HG02678 (cell line): Measurements from ENCODE around the gene POC5.

Experiments
- ATAC-seq: cut with Tn5 transposase; IDR thresholded peaks from one replicate; pipeline ENCODE4 v1.9.1; 2021; ENCODE audit warnings: mild to moderate bottlenecking, moderate library complexity; ENCODE audit not compliant: unreplicated experiment

POC5 gene

GRCh38 chr5:75660678-75661465 lies 56.4 kb downstream of the POC5 start:
- no peak for ATAC-seq

GRCh38 chr5:75659791-75660450 lies 57.3 kb downstream of the POC5 start:
- no peak for ATAC-seq

GRCh38 chr5:75656311-75657003 lies 60.8 kb downstream of the POC5 start:
- no peak for ATAC-seq

GRCh38 chr5:75654693-75655295 lies 62.4 kb downstream of the POC5 start:
- ATAC-seq, result no peak

GRCh38 chr5:75653521-75653920 lies 63.7 kb downstream of the POC5 start:
- ATAC-seq, result no peak

- ATAC-seq, result no peak
Observed at GRCh38 chr5:75651575-75652238, 65.5 kb downstream of the POC5 start.

GRCh38 chr5:75648712-75649111 lies 68.5 kb downstream of the POC5 start:
- no peak for ATAC-seq

- ATAC-seq, result no peak
Observed at GRCh38 chr5:75640826-75641225, 76.4 kb downstream of the POC5 start.

- ATAC-seq, result no peak
Observed at GRCh38 chr5:75640395-75640794, 76.8 kb downstream of the POC5 start.

- no peak for ATAC-seq
Observed at GRCh38 chr5:75639535-75640311, 77.5 kb downstream of the POC5 start.

GRCh38 chr5:75637949-75638348 lies 79.3 kb downstream of the POC5 start:
- ATAC-seq, result no peak

- no peak for ATAC-seq
Observed at GRCh38 chr5:75632321-75632720, 84.9 kb downstream of the POC5 start.

- ATAC-seq, result no peak
Observed at GRCh38 chr5:75630875-75631274, 86.4 kb downstream of the POC5 start.

GRCh38 chr5:75627801-75628200 lies 89.4 kb downstream of the POC5 start:
- ATAC-seq, result no peak

- ATAC-seq, result no peak
Observed at GRCh38 chr5:75626959-75627358, 90.3 kb downstream of the POC5 start.
